ENCODE measurements around the gene LAMC3. TPM values are rescaled to one million over a fixed set of nuclear protein-coding genes. Genes with fewer than 3 reads are reported as not detected.
"Not testable (repeated sequence)": the region's sequence is repeated elsewhere in the genome, so short reads cannot be mapped to it uniquely, and the experiment has no call there.

LAMC3 gene
- total RNA-seq, 8 experiments from 2014 or later: 0.05 to 96.7 (median 0.35) TPM; not detected in 1

DNA sequence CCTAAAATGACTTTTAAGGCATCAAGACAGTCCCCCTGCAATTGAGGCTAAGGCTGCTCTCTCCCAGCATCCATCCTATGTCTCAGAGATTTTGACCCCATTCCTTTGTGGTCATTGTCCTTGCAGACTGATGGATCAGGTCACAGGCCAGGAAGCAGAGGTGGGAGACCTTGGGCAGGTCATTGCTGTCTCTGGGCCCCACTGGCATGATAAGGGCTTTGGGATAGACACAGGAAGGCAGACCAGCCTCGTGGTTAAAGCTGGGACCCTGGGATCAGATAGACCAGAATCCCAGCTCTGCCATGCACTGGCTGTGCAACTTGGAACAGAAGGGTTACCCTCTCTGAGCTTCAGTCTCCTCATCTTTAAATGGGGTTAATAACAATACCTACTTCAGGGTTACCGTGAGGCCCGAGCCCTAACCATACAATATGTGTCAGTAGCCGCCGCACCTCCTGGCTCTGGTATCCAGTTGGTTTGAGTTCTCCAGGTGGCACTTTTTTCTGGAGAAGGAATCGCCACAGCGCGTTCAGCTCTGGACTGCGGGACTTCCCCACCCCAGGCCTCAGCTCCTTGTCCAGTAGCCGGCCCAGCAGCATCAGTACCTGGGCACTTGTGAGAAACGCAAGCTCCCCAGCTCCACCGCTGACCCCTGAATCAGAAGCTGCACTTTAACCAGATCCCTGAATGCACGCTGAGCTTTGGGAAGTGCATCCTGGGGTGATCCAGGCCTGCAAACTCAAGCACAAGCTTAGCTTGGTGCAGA is 21.4 kb downstream of the LAMC3 start:
- 75 to 93% (median 85%) methylated on average over 3 to 11 of the region's 13 CpGs; no CpG with 5 or more reads in 5 of the 10 experiments for WGBS, 10 experiments
- H3K4me1 ChIP-seq (replicated peaks in 1 of 2): peaks cover 0 to 7% of the 10 kb centered on the region in 2 donors
- in situ Hi-C loops (cut with MboI; ENCODE audit: low pct_unique_long_range_greater_than_20kb in 2 of 9, low sequenced_read_pairs in 9 of 9, unreplicated experiment in 9 of 9): loop anchor here in 2 of 9 experiments (25.0 kb wide), 2 partner anchors 168 to 318 kb away; no protein-coding TSS in a partner anchor
- ATAC-seq (replicated peaks in 6 of 8): no peak
- no peak overlapping the region for H3K4me3 ChIP-seq
- peak overlapping the region in 1 of 2 donors; percentile 67 for H3K27ac ChIP-seq

DNA sequence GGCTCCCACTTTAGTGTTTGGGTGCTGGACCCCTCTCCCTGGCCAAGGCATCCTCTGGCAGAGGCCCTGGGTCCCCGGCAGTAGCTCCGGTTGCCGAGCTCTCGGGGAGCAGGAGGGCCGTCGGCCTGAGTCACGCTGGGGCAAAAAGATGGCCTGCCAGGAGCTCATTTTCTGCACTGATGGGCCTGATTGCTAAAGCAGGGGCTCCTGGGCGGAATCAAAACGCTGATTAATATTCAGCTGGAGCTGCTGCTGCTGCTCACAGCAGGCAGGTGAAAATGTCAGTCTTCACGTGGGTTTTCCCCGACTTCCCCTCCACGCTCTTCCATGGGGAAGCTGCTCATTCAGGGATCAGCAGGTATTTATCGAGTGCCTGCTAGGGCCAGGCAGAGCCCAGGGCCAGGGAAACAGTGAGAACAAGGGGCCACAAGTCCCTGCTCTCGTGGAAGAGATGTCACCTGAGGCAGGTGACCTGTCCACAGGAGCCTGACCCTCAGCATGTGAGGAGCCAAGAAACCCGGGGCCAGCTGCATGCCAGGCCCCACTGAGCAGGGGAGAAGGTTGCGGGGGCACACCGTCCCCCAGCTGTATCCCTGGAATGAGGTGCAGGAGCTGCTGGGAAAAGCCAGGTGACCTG is 22.1 kb downstream of the LAMC3 start:
- in situ Hi-C loops (cut with MboI; ENCODE audit: low pct_unique_long_range_greater_than_20kb in 2 of 9, low sequenced_read_pairs in 9 of 9, unreplicated experiment in 9 of 9): loop anchor here in 2 of 9 experiments (25.0 kb wide), 2 partner anchors 169 to 319 kb away; no protein-coding TSS in a partner anchor
- ATAC-seq (replicated peaks in 6 of 8): peak in 2 of 8 experiments; percentile 62 to 63
- Histone ChIP-seq H3K27ac (peak overlapping the region in 1 of 2 donors; percentile 67), H3K4me3 (no peak overlapping the region), H3K4me1 (replicated peaks in 1 of 2) (peaks cover 0 to 7% of the 10 kb centered on the region in 2 donors)
- WGBS, 10 experiments: 37 to 67% (median 48%) methylated on average over 2 to 12 of the region's 17 CpGs; no CpG with 5 or more reads in 5 of the 10 experiments

GRCh38 chr9:131031642-131032005 is 22.6 kb downstream of the LAMC3 start:
- Histone ChIP-seq H3K4me3 (no peak overlapping the region), H3K4me1 (replicated peaks in 1 of 2) (peaks cover 0 to 7% of the 10 kb centered on the region in 2 donors), H3K27ac (peak overlapping the region; percentile 33 to 40)
- ATAC-seq (replicated peaks in 6 of 8): no peak
- in situ Hi-C loops (cut with MboI; ENCODE audit: low pct_unique_long_range_greater_than_20kb in 2 of 9, low sequenced_read_pairs in 9 of 9, unreplicated experiment in 9 of 9): loop anchor here in 2 of 9 experiments (25.0 kb wide), 2 partner anchors 169 to 319 kb away; no protein-coding TSS in a partner anchor
- 20 to 100% (median 82%) methylated on average over 1 to 3 of the region's 7 CpGs; no CpG with 5 or more reads in 6 of the 10 experiments for WGBS, 10 experiments

DNA sequence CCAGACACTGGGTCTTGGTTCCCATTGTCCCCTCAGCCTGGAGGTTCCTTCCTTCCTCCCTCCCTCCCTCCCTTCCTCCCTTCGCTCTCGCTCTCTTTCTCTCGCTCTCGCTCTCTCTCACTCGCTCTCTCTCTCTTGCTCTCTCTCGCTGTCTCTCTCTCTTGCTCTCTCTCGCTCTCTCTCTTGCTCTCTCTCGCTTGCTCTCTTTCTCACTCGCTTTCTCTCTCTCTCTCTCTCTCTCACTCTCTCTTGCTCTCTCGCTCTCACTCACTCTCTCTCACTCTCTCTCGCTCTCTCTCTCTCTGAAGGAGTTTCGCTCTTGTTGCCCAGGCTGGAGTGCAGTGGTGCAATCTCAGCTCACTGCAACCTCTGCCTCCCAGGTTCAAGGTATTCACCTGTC is 23.4 kb downstream of the LAMC3 start:
- Histone ChIP-seq H3K4me1 (replicated peaks in 1 of 2) (peaks cover 6 to 7% of the 10 kb centered on the region in 2 donors), H3K27ac (peak overlapping the region in 1 of 2 donors; percentile 65), H3K4me3 (no peak overlapping the region)
- in situ Hi-C loops (cut with MboI; ENCODE audit: low pct_unique_long_range_greater_than_20kb in 2 of 9, low sequenced_read_pairs in 9 of 9, unreplicated experiment in 9 of 9): loop anchor here in 2 of 9 experiments (25.0 kb wide), 2 partner anchors 170 to 320 kb away; no protein-coding TSS in a partner anchor
- no peak for ATAC-seq (replicated peaks in 6 of 8)
- WGBS, 10 experiments: 81 to 96% (median 86%) methylated on average over 3 to 12 of the region's 12 CpGs; no CpG with 5 or more reads in 3 of the 10 experiments

GRCh38 chr9:131033269-131034224 is 24.6 kb downstream of the LAMC3 start:
- peak in 1 of 8 experiments; percentile 44 for ATAC-seq (replicated peaks in 6 of 8)

DNA sequence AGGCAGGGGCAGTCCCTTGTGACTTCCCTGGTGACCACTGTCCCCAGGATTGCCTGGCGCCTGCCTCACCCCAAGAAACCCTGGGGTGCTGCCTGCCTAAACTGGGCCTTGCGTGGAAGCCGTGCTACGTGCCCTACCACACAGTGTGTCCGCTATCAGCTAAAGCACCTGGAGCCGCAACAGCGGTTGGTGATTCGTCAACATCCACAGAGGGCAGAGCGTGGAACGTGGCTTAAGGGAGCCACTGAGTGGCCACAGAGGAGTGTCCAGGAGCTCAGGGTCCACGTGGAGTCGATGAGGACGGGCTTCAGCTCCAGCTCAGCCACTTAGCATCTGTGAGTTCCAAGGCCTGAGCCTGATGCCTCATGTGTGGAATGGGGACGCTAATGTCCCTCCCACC is 25.3 kb downstream of the LAMC3 start:
- Histone ChIP-seq H3K4me3 (no peak overlapping the region), H3K4me1 (replicated peaks in 1 of 2) (peaks cover 7 to 8% of the 10 kb centered on the region in 2 donors), H3K27ac (peak overlapping the region; percentile 33 to 50)
- 78 to 90% (median 80%) methylated on average over 3 to 6 of the region's 14 CpGs; no CpG with 5 or more reads in 7 of the 10 experiments for WGBS, 10 experiments
- in situ Hi-C loops (cut with MboI; ENCODE audit: low pct_unique_long_range_greater_than_20kb in 2 of 9, low sequenced_read_pairs in 9 of 9, unreplicated experiment in 9 of 9): loop anchor here in 2 of 9 experiments (25.0 kb wide), 2 partner anchors 172 to 322 kb away; no protein-coding TSS in a partner anchor
- no peak for ATAC-seq (replicated peaks in 6 of 8)

More at GRCh38 chr9:131033269-131034224, 24.6 kb downstream of the LAMC3 start:
- 0 to 72% (median 63%) methylated on average over 1 to 2 of the region's 27 CpGs; no CpG with 5 or more reads in 6 of the 10 experiments for WGBS, 10 experiments
- Histone ChIP-seq H3K27ac (peak overlapping the region; percentile 33 to 65), H3K4me1 (replicated peaks in 1 of 2) (peaks cover 7 to 8% of the 10 kb centered on the region in 2 donors), H3K4me3 (no peak overlapping the region)
- in situ Hi-C loops (cut with MboI; ENCODE audit: low pct_unique_long_range_greater_than_20kb in 2 of 9, low sequenced_read_pairs in 9 of 9, unreplicated experiment in 9 of 9): loop anchor here in 2 of 9 experiments (25.0 kb wide), 2 partner anchors 171 to 321 kb away; no protein-coding TSS in a partner anchor

DNA sequence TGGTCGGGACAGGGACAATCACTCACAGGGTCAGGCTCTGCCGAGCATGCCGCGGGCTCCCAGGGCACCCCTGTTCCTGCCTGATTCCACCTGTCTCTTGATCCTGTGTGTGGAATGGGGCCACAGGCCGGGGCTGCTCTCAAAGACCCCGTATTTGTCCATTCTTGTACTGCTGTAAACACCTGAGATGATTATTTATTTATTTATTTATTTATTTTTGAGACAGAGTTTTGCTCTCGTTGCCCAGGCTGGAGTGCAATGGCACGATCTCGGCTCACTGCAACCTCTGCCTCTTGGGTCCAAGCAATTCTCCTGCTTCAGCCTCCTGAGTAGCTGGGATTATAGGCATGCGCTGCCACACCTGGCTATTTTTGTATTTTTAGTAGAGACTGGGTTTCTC is 25.8 kb downstream of the LAMC3 start:
- in situ Hi-C loops (cut with MboI; ENCODE audit: low pct_unique_long_range_greater_than_20kb in 2 of 9, low sequenced_read_pairs in 9 of 9, unreplicated experiment in 9 of 9): loop anchor here in 2 of 9 experiments (25.0 kb wide), 2 partner anchors 172 to 322 kb away; no protein-coding TSS in a partner anchor
- H3K4me3 ChIP-seq; ATAC-seq (replicated peaks in 6 of 8); H3K4me1 ChIP-seq (replicated peaks in 1 of 2): not testable (repeated sequence)
- H3K27ac ChIP-seq: peak overlapping the region in 1 of 2 donors; percentile 50
- 56 to 100% (median 77%) methylated on average over 1 to 6 of the region's 10 CpGs; no CpG with 5 or more reads in 4 of the 10 experiments for WGBS, 10 experiments

DNA sequence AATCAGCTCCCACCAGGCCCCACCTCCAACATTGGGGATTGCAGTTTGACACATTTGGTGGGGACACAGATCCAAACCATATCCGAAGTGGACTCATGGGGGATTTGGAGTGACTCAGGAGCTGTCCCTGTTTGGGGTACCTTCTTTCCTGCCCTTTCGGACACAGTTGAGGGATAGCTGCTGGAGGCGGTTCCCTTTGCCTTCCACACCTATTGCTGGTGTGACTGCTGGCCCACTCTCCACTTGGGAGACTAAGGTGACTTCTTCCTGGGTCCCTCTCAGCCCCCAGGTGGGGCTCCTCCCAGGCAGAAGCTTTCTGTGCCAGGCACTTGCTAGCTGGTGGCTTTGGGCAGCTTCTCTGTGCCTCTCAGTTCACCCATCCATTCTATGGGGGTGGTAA is 26.6 kb downstream of the LAMC3 start:
- no peak overlapping the region for H3K4me3 ChIP-seq
- H3K27ac ChIP-seq: peak overlapping the region; percentile 48 to 50
- in situ Hi-C loops (cut with MboI; ENCODE audit: low pct_unique_long_range_greater_than_20kb in 2 of 9, low sequenced_read_pairs in 9 of 9, unreplicated experiment in 9 of 9): loop anchor here in 2 of 9 experiments (25.0 kb wide), 2 partner anchors 173 to 323 kb away; no protein-coding TSS in a partner anchor
- WGBS, 10 experiments: 40 to 100% methylated on average over 1 of the region's 3 CpGs; no CpG with 5 or more reads in 8 of the 10 experiments
- peaks cover 7 to 8% of the 10 kb centered on the region in 2 donors for H3K4me1 ChIP-seq (replicated peaks in 1 of 2)
- ATAC-seq (replicated peaks in 6 of 8): no peak

GRCh38 chr9:131036071-131036470 is 27.1 kb downstream of the LAMC3 start:
- no peak overlapping the region for H3K4me3 ChIP-seq
- no peak for ATAC-seq (replicated peaks in 6 of 8)
- in situ Hi-C loops (cut with MboI; ENCODE audit: low pct_unique_long_range_greater_than_20kb in 2 of 9, low sequenced_read_pairs in 9 of 9, unreplicated experiment in 9 of 9): loop anchor here in 2 of 9 experiments (25.0 kb wide), 2 partner anchors 174 to 324 kb away; no protein-coding TSS in a partner anchor
- 91 to 93% methylated on average over 4 to 5 of the region's 24 CpGs; no CpG with 5 or more reads in 8 of the 10 experiments for WGBS, 10 experiments
- H3K27ac ChIP-seq: peak overlapping the region; percentile 48 to 50
- H3K4me1 ChIP-seq (replicated peaks in 1 of 2): peaks cover 3 to 8% of the 10 kb centered on the region in 2 donors

DNA sequence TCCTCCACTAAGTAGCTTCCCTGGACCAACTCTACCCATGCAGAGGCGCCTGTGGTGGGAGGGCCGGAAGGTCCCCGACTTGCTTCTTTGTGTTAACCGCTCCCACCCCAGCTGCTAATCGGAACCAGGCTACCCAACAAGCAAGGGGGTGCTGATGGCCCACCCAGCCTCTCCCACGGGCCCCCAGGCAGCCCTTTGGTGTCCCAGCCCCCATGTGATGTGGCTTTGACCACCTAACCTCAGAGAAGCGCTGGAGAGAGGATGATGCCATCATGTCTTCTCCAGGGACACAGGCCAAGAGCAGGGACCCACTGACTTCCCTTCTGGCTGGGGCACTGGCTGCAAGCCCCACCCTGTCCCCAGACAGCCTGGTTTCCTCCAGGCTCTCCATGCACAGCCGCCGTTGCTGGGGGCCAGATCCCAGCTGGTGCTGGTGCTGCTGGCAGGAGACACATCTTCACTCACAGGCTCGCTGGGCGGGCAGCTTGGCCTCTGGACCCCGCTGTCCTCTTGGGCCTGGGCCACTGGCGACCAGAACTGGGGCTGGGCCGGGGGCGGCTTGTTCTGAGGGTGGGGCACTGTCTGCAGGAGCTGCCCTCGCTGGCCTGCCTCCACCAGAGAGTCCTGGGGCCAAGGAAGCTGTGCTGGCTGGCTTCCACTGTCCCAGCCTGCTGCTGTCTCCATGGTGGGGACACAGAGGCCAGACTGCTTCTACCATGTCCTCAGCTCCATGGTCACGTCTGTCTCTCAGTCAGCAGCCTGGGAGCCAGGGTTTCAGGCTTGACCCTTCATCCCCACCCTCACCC is 27.8 kb downstream of the LAMC3 start:
- in situ Hi-C loops (cut with MboI; ENCODE audit: low pct_unique_long_range_greater_than_20kb in 2 of 9, low sequenced_read_pairs in 9 of 9, unreplicated experiment in 9 of 9): loop anchor here in 2 of 9 experiments (25.0 kb wide), 2 partner anchors 174 to 324 kb away; no protein-coding TSS in a partner anchor
- Histone ChIP-seq H3K4me1 (replicated peaks in 1 of 2) (peaks cover 0 to 8% of the 10 kb centered on the region in 2 donors), H3K27ac (peak overlapping the region; percentile 10 to 50), H3K4me3 (no peak overlapping the region)
- 0 to 48% (median 7%) methylated on average over 1 to 5 of the region's 17 CpGs; no CpG with 5 or more reads in 7 of the 10 experiments for WGBS, 10 experiments
- peak in 7 of 8 experiments; percentile 16 to 69 (median 28) for ATAC-seq (replicated peaks in 6 of 8)

Data from motor neuron (in vitro differentiated cells).